Thymus (tissue), 11 donors: ENCODE data around the gene KSR1. TPM values are rescaled to one million over a fixed set of nuclear protein-coding genes. Genes with fewer than 3 reads are reported as not detected.
"Not testable (repeated sequence)": the region's sequence is repeated elsewhere in the genome, so short reads cannot be mapped to it uniquely, and the experiment has no call there.

Source experiments
- DNase-seq, 9 donors: peaks; one replicate each; pipeline ENCODE4 v3.0.0-alpha.2; 2013; ENCODE audit warnings: low spot score in 9 of 9, low read depth in 6 of 9, missing footprints in 1 of 9
- H3K27ac ChIP-seq, 2 donors: one replicate each; pipeline ENCODE4 v1.5.1; 2013; ENCODE audit warnings: control low read depth in 1 of 2, low read depth in 1 of 2, low read length in 1 of 2, mild to moderate bottlenecking in 1 of 2, moderate library complexity in 1 of 2
- H3K27me3 ChIP-seq, 2 donors: one replicate each; pipeline ENCODE4 v1.5.1; 2013; ENCODE audit warnings: low read length in 1 of 2; ENCODE audit not compliant: control insufficient read depth in 2 of 2, insufficient read depth in 1 of 2
- H3K36me3 ChIP-seq, 2 donors: one replicate each; pipeline ENCODE4 v1.5.1; 2013; ENCODE audit warnings: low read length in 1 of 2, mild to moderate bottlenecking in 1 of 2, moderate library complexity in 1 of 2; ENCODE audit not compliant: control insufficient read depth in 2 of 2, insufficient read depth in 2 of 2
- H3K4me1 ChIP-seq, 2 donors: one replicate each; pipeline ENCODE4 v1.5.1; 2013; ENCODE audit warnings: low read length in 2 of 2; ENCODE audit not compliant: control insufficient read depth in 2 of 2, insufficient read depth in 2 of 2
- H3K4me3 ChIP-seq, 2 donors: one replicate each; pipeline ENCODE4 v1.5.1; 2013; ENCODE audit warnings: low read length in 2 of 2, control low read depth in 1 of 2, mild to moderate bottlenecking in 1 of 2
- H3K9me3 ChIP-seq, 2 donors: one replicate each; pipeline ENCODE4 v1.5.1; 2013; ENCODE audit warnings: low read length in 1 of 2, mild to moderate bottlenecking in 1 of 2; ENCODE audit not compliant: control insufficient read depth in 2 of 2, insufficient read depth in 1 of 2
- WGBS: extraction: QIAGEN DNeasy Blood & Tissue Kit; methylation state at CpG from one replicate; pipeline ENCODE4 v1.1.7; 2013; 5-methylcytosine and 5-hydroxymethylcytosine counted together
- polyA plus RNA-seq: library from polyadenylated mRNA; stranded (reverse); fragments of 200-250 nt; gene quantifications from one replicate; pipeline ENCODE4 v1.2.3, GENCODE V29; 2013
- total RNA-seq: library from RNA; stranded (reverse); fragments of 120-200 nt; gene quantifications from one replicate; pipeline ENCODE4 v1.2.4, GENCODE V29; 2013
- donor health status: healthy.

The KSR1 gene
- total and polyA plus RNA-seq, 2 donors = 12.5 to 32.8 TPM

- Histone ChIP-seq H3K4me3 (no peak overlapping the region), H3K27me3 (no peaks in the 10 kb centered on the region), H3K4me1 (no peaks in the 10 kb centered on the region), H3K36me3 (no peaks in the 10 kb centered on the region), H3K27ac (no peak overlapping the region), H3K9me3 (no peaks in the 10 kb centered on the region)
- 86% methylated on average over 10 of the region's 10 CpGs for WGBS
- DNase-seq = no peak
Measured at GRCh38 chr17:27424516-27424915, 31.7 kb upstream of the KSR1 start.

GRCh38 chr17:27424941-27425340 is 31.3 kb upstream of the KSR1 start:
- H3K36me3 ChIP-seq = no peaks in the 10 kb centered on the region
- H3K4me1 ChIP-seq = no peaks in the 10 kb centered on the region
- no peak for DNase-seq
- no peak overlapping the region for H3K27ac ChIP-seq
- no peak overlapping the region for H3K4me3 ChIP-seq
- H3K27me3 ChIP-seq = no peaks in the 10 kb centered on the region
- H3K9me3 ChIP-seq = no peaks in the 10 kb centered on the region
- WGBS = 94% methylated on average over 8 of the region's 8 CpGs

GRCh38 chr17:27425571-27425970 is 30.7 kb upstream of the KSR1 start:
- H3K27ac ChIP-seq = not testable (repeated sequence)

DNA sequence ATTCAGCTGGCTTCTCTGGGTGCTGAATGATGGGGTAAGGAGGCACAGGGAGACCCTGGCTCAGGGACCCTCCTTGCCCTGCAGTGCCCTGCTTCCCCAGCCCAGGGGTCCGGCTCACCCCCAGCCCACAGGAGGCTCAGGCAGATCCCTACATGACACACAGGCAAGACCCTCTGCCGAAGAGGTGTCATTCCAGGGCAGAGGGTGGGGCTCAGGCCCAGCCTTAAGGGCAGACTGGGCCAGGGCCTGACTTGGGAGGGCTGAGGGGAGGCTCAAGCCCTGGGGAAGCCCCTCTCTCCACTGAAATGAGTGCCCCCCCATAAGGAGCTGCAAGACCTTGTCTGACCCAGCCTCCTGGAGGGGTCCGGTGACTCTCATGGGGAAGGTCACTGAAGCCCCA is 30.3 kb upstream of the KSR1 start:
- Histone ChIP-seq H3K27me3 (no peaks in the 10 kb centered on the region), H3K4me3 (no peak overlapping the region), H3K27ac (no peak overlapping the region), H3K9me3 (no peaks in the 10 kb centered on the region), H3K4me1 (no peaks in the 10 kb centered on the region), H3K36me3 (no peaks in the 10 kb centered on the region)
- DNase-seq = no peak
- WGBS = 96% methylated on average over 3 of the region's 3 CpGs

More at GRCh38 chr17:27425571-27425970, 30.7 kb upstream of the KSR1 start:
- not testable (repeated sequence) for H3K36me3 ChIP-seq, DNase-seq, H3K9me3 ChIP-seq, H3K4me3 ChIP-seq, H3K27me3 ChIP-seq, H3K4me1 ChIP-seq
- 97% methylated on average over 6 of the region's 6 CpGs for WGBS

GRCh38 chr17:27426471-27426870 is 29.8 kb upstream of the KSR1 start:
- H3K27me3 ChIP-seq, DNase-seq, H3K4me1 ChIP-seq, H3K4me3 ChIP-seq, H3K9me3 ChIP-seq, H3K27ac ChIP-seq, H3K36me3 ChIP-seq: not testable (repeated sequence)
- WGBS = 82% methylated on average over 2 of the region's 3 CpGs

DNA sequence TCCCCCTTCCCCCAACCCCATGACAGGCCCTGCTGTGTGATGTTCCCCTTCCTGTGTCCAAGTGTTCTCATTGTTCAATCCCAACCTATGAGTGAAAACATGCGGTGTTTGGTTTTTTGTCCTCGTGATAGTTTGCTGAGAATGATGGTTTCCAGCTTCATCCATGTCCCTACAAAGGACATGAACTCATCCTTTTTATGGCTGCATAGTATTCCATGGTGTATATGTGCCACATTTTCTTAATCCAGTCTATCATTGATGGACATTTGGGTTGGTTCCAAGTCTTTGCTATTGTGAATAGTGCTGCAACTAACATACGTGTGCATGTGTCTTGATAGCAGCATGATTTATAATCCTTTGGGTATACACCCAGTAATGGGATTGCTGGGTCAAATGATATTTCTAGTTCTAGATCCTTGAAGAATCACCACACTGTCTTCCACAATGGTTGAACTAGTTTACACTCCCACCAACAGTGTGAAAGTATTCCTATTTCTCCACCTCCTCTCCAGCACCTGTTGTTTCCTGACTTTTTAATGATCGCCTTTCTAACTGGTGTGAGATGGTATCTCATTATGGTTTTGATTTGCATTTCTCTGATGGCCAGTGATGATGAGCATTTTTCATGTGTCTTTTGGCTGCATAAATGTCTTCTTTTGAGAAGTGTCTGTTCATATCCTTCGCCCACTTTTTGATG is 28.9 kb upstream of the KSR1 start:
- 98% methylated on average over 4 of the region's 5 CpGs for WGBS

GRCh38 chr17:27428781-27429505 is 27.3 kb upstream of the KSR1 start:
- Histone ChIP-seq H3K36me3 (no peaks in the 10 kb centered on the region), H3K27ac (no peak overlapping the region), H3K27me3 (no peaks in the 10 kb centered on the region), H3K4me1 (no peaks in the 10 kb centered on the region), H3K4me3 (no peak overlapping the region), H3K9me3 (no peaks in the 10 kb centered on the region)
- DNase-seq = no peak
- WGBS = 97% methylated on average over 9 of the region's 9 CpGs

More for the DNA sequence above, 28.9 kb upstream of the KSR1 start:
- H3K4me1 ChIP-seq, H3K36me3 ChIP-seq, H3K9me3 ChIP-seq, H3K27ac ChIP-seq, H3K27me3 ChIP-seq, DNase-seq, H3K4me3 ChIP-seq: not testable (repeated sequence)

DNA sequence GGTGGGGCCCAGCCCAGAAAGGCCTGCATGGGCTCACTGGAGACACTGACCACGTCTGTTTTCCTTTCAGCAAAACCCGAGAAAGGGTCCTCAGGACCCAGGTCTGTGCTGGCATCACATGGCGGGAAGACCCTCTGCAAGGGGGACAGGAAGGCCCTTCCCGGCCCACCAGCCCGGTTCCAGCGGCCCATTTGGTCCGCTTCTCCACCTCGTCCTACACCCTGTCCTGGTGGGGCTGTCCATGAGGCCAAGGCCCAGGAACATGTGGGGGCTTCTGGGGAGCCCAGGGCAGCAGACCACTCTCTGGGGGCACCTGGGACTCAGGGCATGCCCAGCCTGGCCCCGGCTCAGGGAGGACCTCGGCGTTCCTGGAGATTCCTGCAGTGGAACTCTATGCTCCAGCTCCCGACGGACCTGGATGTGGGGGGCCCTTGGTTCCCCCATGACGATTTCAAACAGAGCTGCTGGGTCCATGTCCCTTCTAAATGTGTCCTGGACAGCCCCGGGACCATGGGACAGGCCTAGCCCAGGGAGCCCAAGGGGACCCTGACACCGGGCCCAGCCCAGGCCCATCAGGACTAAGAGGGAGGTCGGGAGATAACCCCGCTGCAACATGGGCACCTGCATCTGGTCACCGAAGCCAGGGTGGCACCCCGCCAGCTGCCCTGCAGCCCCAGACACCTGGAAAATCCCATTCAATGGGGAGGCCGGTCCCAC is 26.4 kb upstream of the KSR1 start:
- no peak for DNase-seq
- WGBS = 87% methylated on average over 21 of the region's 21 CpGs

DNA sequence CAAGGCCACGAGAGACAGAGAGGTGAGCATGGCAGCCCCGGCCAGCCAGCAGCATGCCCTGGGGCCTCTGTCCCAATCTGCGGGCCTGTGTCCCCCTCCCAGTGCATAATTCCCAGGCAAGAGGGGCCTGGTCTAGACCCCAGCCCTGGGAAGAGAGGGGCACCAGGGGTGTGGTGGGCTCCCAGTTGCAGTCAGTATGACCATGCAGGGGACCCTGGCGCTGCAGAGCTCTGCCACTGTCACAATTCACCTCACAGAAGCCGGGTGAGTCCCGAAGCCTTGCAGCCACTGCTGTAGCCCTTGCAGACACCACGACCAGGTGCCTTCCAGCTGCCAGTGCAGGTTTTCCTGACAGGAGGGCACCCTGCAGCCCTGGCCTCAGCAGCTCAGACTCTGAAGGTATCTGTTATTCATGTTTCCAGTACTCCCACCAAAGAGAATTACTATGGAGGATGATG is 25.8 kb upstream of the KSR1 start:
- no peaks in the 10 kb centered on the region for H3K9me3 ChIP-seq
- H3K4me1 ChIP-seq = no peaks in the 10 kb centered on the region
- no peak overlapping the region for H3K4me3 ChIP-seq
- DNase-seq = no peak
- H3K27me3 ChIP-seq = no peaks in the 10 kb centered on the region
- no peaks in the 10 kb centered on the region for H3K36me3 ChIP-seq
- 82% methylated on average over 7 of the region's 7 CpGs for WGBS
- no peak overlapping the region for H3K27ac ChIP-seq

More for the DNA sequence above, 26.4 kb upstream of the KSR1 start:
- Histone ChIP-seq H3K36me3 (no peaks in the 10 kb centered on the region), H3K4me1 (no peaks in the 10 kb centered on the region), H3K27me3 (no peaks in the 10 kb centered on the region), H3K4me3 (no peak overlapping the region), H3K27ac (no peak overlapping the region), H3K9me3 (no peaks in the 10 kb centered on the region)
